GM21528 (cell line): ENCODE data around the gene NTNG2.

ENCODE experiments used
- ATAC-seq: cut with Tn5 transposase; IDR thresholded peaks from one replicate; pipeline ENCODE4 v1.9.1; 2021; ENCODE audit warnings: mild to moderate bottlenecking, moderate library complexity; ENCODE audit not compliant: unreplicated experiment, low FRiP score

NTNG2 gene

GRCh38 chr9:132232522-132232921, 70.7 kb downstream of the NTNG2 start:
- no peak for ATAC-seq

GRCh38 chr9:132233138-132233537, 71.3 kb downstream of the NTNG2 start:
- ATAC-seq = no peak

GRCh38 chr9:132234535-132234934, 72.7 kb downstream of the NTNG2 start:
- no peak for ATAC-seq

GRCh38 chr9:132235125-132235524, 73.3 kb downstream of the NTNG2 start:
- ATAC-seq = no peak

- ATAC-seq = no peak
These were observed 74.2 kb downstream of the NTNG2 start for GRCh38 chr9:132235894-132236661.

- ATAC-seq = no peak
These were observed 74.9 kb downstream of the NTNG2 start for GRCh38 chr9:132236662-132237311.

- no peak for ATAC-seq
These were observed 75.6 kb downstream of the NTNG2 start for GRCh38 chr9:132237481-132237880.

- no peak for ATAC-seq
These were observed 76.4 kb downstream of the NTNG2 start for GRCh38 chr9:132238026-132238972.

- ATAC-seq = no peak
These were observed 77.1 kb downstream of the NTNG2 start for GRCh38 chr9:132238992-132239391.

GRCh38 chr9:132239518-132239917, 77.7 kb downstream of the NTNG2 start:
- ATAC-seq = no peak

- no peak for ATAC-seq
These were observed 78.4 kb downstream of the NTNG2 start for GRCh38 chr9:132239999-132240840.

GRCh38 chr9:132240841-132241482, 79.1 kb downstream of the NTNG2 start:
- peak; percentile 64 for ATAC-seq

- ATAC-seq = peak; percentile 7
These were observed 79.6 kb downstream of the NTNG2 start for GRCh38 chr9:132241483-132241839.

- ATAC-seq = no peak
These were observed 80.2 kb downstream of the NTNG2 start for GRCh38 chr9:132241840-132242620.

- no peak for ATAC-seq
These were observed 80.8 kb downstream of the NTNG2 start for GRCh38 chr9:132242621-132243155.

GRCh38 chr9:132243156-132244074, 81.6 kb downstream of the NTNG2 start:
- no peak for ATAC-seq

GRCh38 chr9:132244582-132245455, 83.0 kb downstream of the NTNG2 start:
- no peak for ATAC-seq
